WTC11 (cell line): ENCODE measurements around the gene CTNNA3. TPM values are rescaled to one million over a fixed set of nuclear protein-coding genes. Genes with fewer than 3 reads are reported as not detected.

Source experiments
- ATAC-seq: fragments of 200-7000 bp; cut with Tn5 transposase; 2 replicates; pipeline ENCODE4 v1.10.0; 2021; ENCODE audit warnings: mild to moderate bottlenecking, moderate library complexity
- CTCF ChIA-PET: fragments of 300-600 bp; sonication (Branson Sonifier 250); formaldehyde crosslinking; loops from one replicate; lab custom pipeline; 2021; ENCODE audit warnings: antibody characterized with exemption; lab: Charles Lee
- POLR2A ChIA-PET: fragments of 350-600 bp; sonication (Branson Sonifier 250); formaldehyde crosslinking; loops from one replicate; lab custom pipeline; 2021; ENCODE audit warnings: antibody characterized with exemption; lab: Charles Lee
- DNase-seq: peaks from one replicate; pipeline ENCODE4 v3.0.0; 2021; ENCODE audit warnings: low spot score
- H3K27ac Mint-ChIP-seq: 2 replicates; pipeline ENCODE4 v1.8.0; 2021; ENCODE audit warnings: mixed read lengths
- H3K27me3 Mint-ChIP-seq: 2 replicates; pipeline ENCODE4 v1.8.0; 2021; ENCODE audit warnings: low read depth, mild to moderate bottlenecking, moderate library complexity, mixed read lengths
- H3K36me3 Mint-ChIP-seq: 2 replicates; pipeline ENCODE4 v1.8.0; 2021; ENCODE audit warnings: mixed read lengths
- H3K4me1 Mint-ChIP-seq: 2 replicates; pipeline ENCODE4 v1.8.0; 2022; ENCODE audit warnings: mixed read lengths
- H3K4me3 Mint-ChIP-seq: 2 replicates; pipeline ENCODE4 v1.8.0; 2021; ENCODE audit warnings: mild to moderate bottlenecking, moderate library complexity, mixed read lengths
- H3K9me3 Mint-ChIP-seq: 2 replicates; pipeline ENCODE4 v1.8.0; 2021; ENCODE audit warnings: mixed read lengths
- ELF4 ChIP-seq: sonication (generic); formaldehyde crosslinking; IDR thresholded peaks from 2 replicates; pipeline ENCODE4 v1.8.1; 2022; ENCODE audit warnings: low read depth, mild to moderate bottlenecking, moderate library complexity, missing genetic modification reagents
- EMX1 ChIP-seq: fragments of 250-450 bp; sonication (Bioruptor Pico); IDR thresholded peaks from 2 replicates; pipeline ENCODE4 v1.8.0; 2021; ENCODE audit warnings: mild to moderate bottlenecking
- GTF2I ChIP-seq: fragments of 250-450 bp; sonication (Bioruptor Pico); conservative IDR thresholded peaks from 2 replicates; pipeline ENCODE4 v1.4.0; 2021; ENCODE audit warnings: mild to moderate bottlenecking
- HMGXB4 ChIP-seq: sonication (generic); formaldehyde crosslinking; IDR thresholded peaks from 2 replicates; pipeline ENCODE4 v1.8.1; 2023; ENCODE audit warnings: mild to moderate bottlenecking, moderate library complexity, missing genetic modification reagents
- JUN ChIP-seq: sonication (generic); formaldehyde crosslinking; IDR thresholded peaks from 2 replicates; pipeline ENCODE4 v1.8.0; 2023; ENCODE audit warnings: mild to moderate bottlenecking, missing genetic modification reagents
- NFYB ChIP-seq: sonication (generic); formaldehyde crosslinking; conservative IDR thresholded peaks from 2 replicates; pipeline ENCODE4 v1.8.0; 2022; ENCODE audit warnings: low read depth, missing genetic modification reagents
- RELA ChIP-seq: sonication (generic); formaldehyde crosslinking; IDR thresholded peaks from 2 replicates; pipeline ENCODE4 v1.8.1; 2022; ENCODE audit warnings: missing genetic modification reagents, mild to moderate bottlenecking, borderline replicate concordance
- RORB ChIP-seq: fragments of 250-450 bp; sonication (Bioruptor Pico); IDR thresholded peaks from 2 replicates; pipeline ENCODE4 v1.9.0; 2021; ENCODE audit warnings: mild to moderate bottlenecking
- SMAD4 ChIP-seq: sonication (generic); formaldehyde crosslinking; IDR thresholded peaks from 2 replicates; pipeline ENCODE4 v1.8.0; 2022; ENCODE audit warnings: mild to moderate bottlenecking, missing genetic modification reagents
- TEAD4 ChIP-seq: sonication (generic); formaldehyde crosslinking; IDR thresholded peaks from 2 replicates; pipeline ENCODE4 v1.8.0; 2022; ENCODE audit warnings: mild to moderate bottlenecking, missing genetic modification reagents
- ZBTB43 ChIP-seq: sonication (generic); formaldehyde crosslinking; IDR thresholded peaks from 2 replicates; pipeline ENCODE4 v1.8.1; 2023; ENCODE audit warnings: mild to moderate bottlenecking, missing genetic modification reagents
- ZNF416 ChIP-seq: fragments of 250-450 bp; sonication (Bioruptor Pico); IDR thresholded peaks from 2 replicates; pipeline ENCODE4 v1.9.0; 2021; ENCODE audit warnings: mild to moderate bottlenecking, inconsistent platforms
- ZNF671 ChIP-seq: fragments of 250-450 bp; sonication (Bioruptor Pico); IDR thresholded peaks from 2 replicates; pipeline ENCODE4 v1.8.0; 2021; ENCODE audit warnings: mild to moderate bottlenecking
- total RNA-seq: library from RNA; stranded (reverse); gene quantifications from 3 replicates; pipeline ENCODE4 v1.2.3, GENCODE V29; 2021
- TF ChIP-seq, protein P1 (sequence below): fragments of 250-450 bp; sonication (Bioruptor Pico); conservative IDR thresholded peaks from 2 replicates; pipeline ENCODE4 v1.9.0; 2021; ENCODE audit warnings: mild to moderate bottlenecking
- TF ChIP-seq, protein P2 (sequence below): sonication (generic); formaldehyde crosslinking; IDR thresholded peaks from 2 replicates; pipeline ENCODE4 v1.8.1; 2022; ENCODE audit warnings: mild to moderate bottlenecking, missing genetic modification reagents, moderate library complexity, borderline replicate concordance

The CTNNA3 gene
- total RNA-seq, 1 experiment from 2014 or later, result 6.1 TPM

GRCh38 chr10:66719483-66719882, 976.5 kb downstream of the CTNNA3 start:
- Mint-ChIP-seq H3K27me3 (no peaks in the 10 kb centered on the region), H3K27ac (no peak overlapping the region), H3K36me3 (no peaks in the 10 kb centered on the region), H3K4me1 (peaks cover 11% of the 10 kb centered on the region), H3K9me3 (no peaks in the 10 kb centered on the region), H3K4me3 (no peak overlapping the region)
- ATAC-seq (no peak), DNase-seq (no peak)
- TF ChIP-seq SMAD4 (CRISPR knock-in tag) (no peak), ZNF671 (CRISPR knock-in tag) (no peak), ZBTB43 (CRISPR knock-in tag) (no peak)
- ChIA-PET CTCF (no interaction called here), POLR2A (no interaction called here)

DNA sequence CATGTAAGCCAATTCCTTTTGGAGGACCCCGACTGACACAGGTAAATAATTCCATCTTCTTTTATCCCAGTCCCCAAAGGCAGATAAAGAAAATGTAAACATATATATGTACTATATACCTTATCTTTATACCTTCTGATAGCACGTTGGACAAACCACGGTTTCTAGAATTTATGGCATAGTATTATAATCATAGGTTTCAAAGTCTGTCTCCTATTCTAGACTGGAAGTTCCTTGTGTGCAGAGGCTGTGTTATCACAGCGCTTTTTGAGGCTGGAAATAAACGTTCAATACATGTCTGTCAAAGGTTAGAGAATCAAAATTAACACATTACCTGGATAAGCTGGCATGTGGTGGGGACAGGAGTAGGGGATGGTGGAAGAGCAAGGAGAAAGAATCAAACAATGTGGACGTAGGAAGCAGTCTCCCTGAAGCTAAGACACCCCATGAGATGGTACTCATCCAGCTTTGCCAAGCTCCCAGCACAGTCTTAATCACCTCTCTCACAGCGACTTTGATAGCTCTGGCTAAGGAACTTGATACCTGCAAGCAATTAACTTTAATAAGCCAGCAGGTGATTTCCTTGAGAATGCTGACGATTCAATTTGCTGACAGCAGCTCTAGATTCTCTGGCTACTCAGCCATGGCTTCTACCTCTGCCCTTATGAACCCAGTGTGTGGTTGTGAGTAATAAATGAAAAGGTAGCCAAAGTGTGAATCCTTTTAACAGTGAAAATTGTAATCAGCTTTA, 978.6 kb downstream of the CTNNA3 start:
- Mint-ChIP-seq H3K9me3 (no peaks in the 10 kb centered on the region), H3K27me3 (no peaks in the 10 kb centered on the region), H3K36me3 (no peaks in the 10 kb centered on the region), H3K4me1 (peaks cover 11% of the 10 kb centered on the region), H3K4me3 (no peak overlapping the region), H3K27ac (no peak overlapping the region)
- DNase-seq (no peak), ATAC-seq (peak; percentile 83)
- ChIA-PET CTCF (no interaction called here), POLR2A (no interaction called here)
- no peak for TF ChIP-seq NFYB (CRISPR knock-in tag)
- TF ChIP-seq ELF4 (CRISPR knock-in tag), result no peak
- TF ChIP-seq EMX1 (CRISPR knock-in tag), result no peak
- no peak for TF ChIP-seq JUN (CRISPR knock-in tag)
- TF ChIP-seq, protein P1, sequence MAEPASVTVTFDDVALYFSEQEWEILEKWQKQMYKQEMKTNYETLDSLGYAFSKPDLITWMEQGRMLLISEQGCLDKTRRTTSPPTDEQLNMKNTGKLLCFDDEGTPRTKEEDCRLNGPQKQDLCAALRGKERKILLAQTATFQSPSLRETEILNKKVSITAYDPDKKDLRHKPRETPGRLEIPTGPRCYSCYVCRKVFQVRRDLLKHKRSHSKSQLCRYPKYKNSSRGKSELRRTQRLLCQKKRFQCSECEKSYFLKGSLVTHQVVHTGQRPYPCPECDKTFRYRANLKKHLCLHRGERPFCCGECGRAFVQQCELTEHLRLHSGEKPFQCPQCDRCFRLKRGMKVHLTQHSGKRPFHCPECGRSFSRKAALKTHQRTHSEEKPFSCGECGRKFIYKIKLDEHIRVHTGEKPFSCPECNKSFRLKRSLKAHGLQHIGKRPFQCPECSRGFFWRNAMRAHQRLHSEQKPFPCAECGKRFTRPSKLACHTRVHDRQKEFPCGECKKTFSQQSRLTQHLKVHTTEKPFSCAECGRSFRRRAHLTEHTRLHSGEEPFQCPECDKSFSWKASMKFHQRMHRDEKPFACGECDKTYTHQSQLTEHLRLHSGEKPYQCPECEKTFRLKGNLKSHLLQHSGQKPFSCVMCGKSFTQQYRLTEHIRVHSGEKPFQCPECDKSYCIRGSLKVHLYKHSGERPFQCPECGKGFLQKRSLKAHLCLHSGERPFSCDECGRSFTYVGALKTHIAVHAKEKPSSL (CRISPR knock-in tag), result no peak
- TF ChIP-seq RORB (CRISPR knock-in tag), result no peak

DNA sequence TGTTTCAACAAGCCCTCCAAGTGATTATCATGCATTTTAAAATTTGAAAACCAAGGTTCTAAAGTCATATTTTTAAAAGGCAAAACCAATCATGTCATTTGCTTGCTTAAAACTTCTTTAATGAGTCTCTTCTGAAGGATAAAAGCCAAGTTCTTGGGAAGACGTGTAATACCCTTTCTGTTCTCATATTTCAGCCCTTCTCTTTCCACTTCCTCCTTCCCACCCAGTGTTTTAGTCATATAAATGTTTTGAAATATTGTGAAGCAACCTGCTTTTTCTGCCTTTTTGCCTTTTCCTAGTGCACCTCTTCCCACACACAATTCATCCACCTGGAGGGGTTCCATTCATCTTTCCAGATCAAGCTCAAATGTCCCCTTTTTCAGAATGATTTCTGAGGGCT, 981.3 kb downstream of the CTNNA3 start:
- H3K36me3 Mint-ChIP-seq, result no peaks in the 10 kb centered on the region
- ATAC-seq (no peak), DNase-seq (no peak)
- no peaks in the 10 kb centered on the region for H3K9me3 Mint-ChIP-seq
- TF ChIP-seq RELA (CRISPR knock-in tag) (no peak), TEAD4 (CRISPR knock-in tag) (no peak), GTF2I (CRISPR knock-in tag) (no peak), HMGXB4 (CRISPR knock-in tag) (no peak), ZNF416 (CRISPR knock-in tag) (no peak)
- TF ChIP-seq, protein P2, sequence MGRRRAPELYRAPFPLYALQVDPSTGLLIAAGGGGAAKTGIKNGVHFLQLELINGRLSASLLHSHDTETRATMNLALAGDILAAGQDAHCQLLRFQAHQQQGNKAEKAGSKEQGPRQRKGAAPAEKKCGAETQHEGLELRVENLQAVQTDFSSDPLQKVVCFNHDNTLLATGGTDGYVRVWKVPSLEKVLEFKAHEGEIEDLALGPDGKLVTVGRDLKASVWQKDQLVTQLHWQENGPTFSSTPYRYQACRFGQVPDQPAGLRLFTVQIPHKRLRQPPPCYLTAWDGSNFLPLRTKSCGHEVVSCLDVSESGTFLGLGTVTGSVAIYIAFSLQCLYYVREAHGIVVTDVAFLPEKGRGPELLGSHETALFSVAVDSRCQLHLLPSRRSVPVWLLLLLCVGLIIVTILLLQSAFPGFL (CRISPR knock-in tag), result no peak
- ChIA-PET CTCF (no interaction called here), POLR2A (no interaction called here)
- no peak overlapping the region for H3K4me3 Mint-ChIP-seq
- H3K27ac Mint-ChIP-seq, result no peak overlapping the region
- no peaks in the 10 kb centered on the region for H3K27me3 Mint-ChIP-seq
- H3K4me1 Mint-ChIP-seq, result peaks cover 11% of the 10 kb centered on the region
